Measurements from ENCODE around the gene WDR46.
A peak's percentile ranks its signal among the peaks of the same experiment; 100 is the strongest.

WDR46 gene

GRCh38 chr6:33288921-33289783 lies at the start of gene WDR46, which contains the start of gene PFDN6:
WDR46 (minus strand) TSS chr6:33289239; CDS start chr6:33289170, 69 bp downstream.
PFDN6 (plus strand) TSS chr6:33289601; CDS start chr6:33289857, 256 bp downstream.
- Histone ChIP-seq H3K4me3 (peak within 1 kb of the TSS; percentile 76), H3K27ac (peak within 1 kb of the TSS; percentile 43 to 80)
- TF ChIP-seq, protein P1, sequence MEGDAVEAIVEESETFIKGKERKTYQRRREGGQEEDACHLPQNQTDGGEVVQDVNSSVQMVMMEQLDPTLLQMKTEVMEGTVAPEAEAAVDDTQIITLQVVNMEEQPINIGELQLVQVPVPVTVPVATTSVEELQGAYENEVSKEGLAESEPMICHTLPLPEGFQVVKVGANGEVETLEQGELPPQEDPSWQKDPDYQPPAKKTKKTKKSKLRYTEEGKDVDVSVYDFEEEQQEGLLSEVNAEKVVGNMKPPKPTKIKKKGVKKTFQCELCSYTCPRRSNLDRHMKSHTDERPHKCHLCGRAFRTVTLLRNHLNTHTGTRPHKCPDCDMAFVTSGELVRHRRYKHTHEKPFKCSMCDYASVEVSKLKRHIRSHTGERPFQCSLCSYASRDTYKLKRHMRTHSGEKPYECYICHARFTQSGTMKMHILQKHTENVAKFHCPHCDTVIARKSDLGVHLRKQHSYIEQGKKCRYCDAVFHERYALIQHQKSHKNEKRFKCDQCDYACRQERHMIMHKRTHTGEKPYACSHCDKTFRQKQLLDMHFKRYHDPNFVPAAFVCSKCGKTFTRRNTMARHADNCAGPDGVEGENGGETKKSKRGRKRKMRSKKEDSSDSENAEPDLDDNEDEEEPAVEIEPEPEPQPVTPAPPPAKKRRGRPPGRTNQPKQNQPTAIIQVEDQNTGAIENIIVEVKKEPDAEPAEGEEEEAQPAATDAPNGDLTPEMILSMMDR (IDR thresholded peaks at IDR 0.05): no peak
- DNase-seq (ENCODE audit: low spot score): peak; percentile 91

GRCh38 chr6:33336495-33336894 lies 47.5 kb upstream of the WDR46 start:
- TF ChIP-seq, protein P1 (IDR thresholded peaks at IDR 0.05): no peak
- DNase-seq (ENCODE audit: low spot score): no peak
- no peak overlapping the region for H3K4me3 ChIP-seq
- H3K27ac ChIP-seq: no peak overlapping the region

DNA sequence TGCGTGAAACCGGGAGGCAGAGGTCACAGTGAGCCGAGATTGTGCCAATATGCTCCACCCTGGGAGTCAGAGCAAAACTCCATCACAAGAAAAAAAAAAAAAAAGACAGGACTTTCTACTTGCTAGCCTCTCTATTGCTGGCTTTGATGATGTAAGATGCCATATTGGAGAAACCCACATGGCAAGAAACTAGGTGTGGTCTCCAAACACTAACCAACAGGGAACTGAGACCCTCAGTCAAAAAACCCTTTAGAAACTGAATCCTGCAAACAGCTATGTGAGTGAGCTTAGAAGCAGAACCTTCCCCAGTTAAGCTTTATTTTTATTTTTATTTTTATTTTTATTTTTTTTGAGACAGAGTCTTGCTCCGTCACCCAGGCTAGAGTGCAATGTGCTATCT lies 46.9 kb upstream of the WDR46 start:
- no peak overlapping the region for H3K27ac ChIP-seq
- TF ChIP-seq, protein P1 (IDR thresholded peaks at IDR 0.05): no peak
- DNase-seq (ENCODE audit: low spot score): no peak
- H3K4me3 ChIP-seq: no peak overlapping the region

DNA sequence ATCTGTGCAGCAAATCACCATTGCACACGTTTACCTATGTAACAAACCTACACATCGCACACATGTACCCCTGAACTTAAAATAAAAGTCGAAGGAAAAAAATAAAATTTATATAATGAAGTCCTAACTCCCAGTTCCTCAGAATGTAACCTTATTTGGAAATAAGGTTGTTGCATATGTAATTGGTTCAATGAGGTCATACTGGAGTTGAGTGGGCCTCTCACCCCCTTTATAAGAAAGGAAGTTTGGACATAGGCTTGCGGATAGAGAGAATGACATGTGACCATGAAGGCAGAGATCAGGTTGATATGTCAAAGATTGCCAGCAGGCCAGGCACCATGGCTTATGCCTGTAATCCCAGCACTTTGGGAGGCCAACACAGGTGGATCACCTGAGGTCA lies 44.6 kb upstream of the WDR46 start:
- TF ChIP-seq, protein P1 (IDR thresholded peaks at IDR 0.05): no peak
- no peak overlapping the region for H3K27ac ChIP-seq
- no peak overlapping the region for H3K4me3 ChIP-seq
- no peak for DNase-seq (ENCODE audit: low spot score)

DNA sequence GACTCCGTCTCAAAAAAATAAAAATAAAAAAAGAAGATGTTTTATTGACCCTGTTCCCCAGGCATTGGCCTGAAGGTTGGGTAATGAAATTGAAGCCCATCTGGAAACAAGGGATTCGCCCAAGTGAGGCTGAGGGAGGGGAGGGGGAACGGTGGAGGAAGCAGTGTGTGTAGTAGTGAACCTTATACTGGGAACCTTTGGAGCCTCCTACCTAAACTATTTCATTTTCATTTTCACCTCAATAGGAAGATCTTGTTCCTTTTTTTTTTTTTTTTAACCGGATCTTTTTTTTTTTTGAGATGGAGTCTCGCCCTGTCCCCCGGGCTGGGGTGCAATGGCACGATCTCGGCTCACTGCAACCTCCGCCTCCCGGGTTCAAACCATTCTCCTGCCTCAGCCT lies 41.7 kb upstream of the WDR46 start:
- no peak overlapping the region for H3K4me3 ChIP-seq
- no peak overlapping the region for H3K27ac ChIP-seq
- DNase-seq (ENCODE audit: low spot score): no peak
- TF ChIP-seq, protein P1 (IDR thresholded peaks at IDR 0.05): no peak

DNA sequence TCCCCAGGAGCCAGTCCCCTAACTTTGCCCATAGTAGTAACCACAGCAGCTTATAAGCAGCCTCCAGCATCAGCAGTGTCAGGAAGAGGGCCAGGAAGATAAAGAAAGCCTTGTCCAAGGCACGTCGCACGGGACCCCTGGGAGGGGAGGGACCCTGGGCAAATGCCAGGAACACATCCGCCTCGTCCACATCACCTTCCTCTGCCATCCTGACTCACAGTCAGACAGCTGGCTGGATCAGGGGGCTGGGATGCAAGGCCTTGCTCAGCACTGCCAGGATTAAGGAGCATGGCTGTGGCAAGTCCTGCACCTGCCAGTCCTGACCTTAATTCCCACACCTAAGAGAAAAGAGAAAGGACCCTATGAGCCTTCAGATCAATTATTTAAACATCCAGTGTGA lies 40.0 kb upstream of the WDR46 start:
- TF ChIP-seq, protein P1 (IDR thresholded peaks at IDR 0.05): no peak
- no peak overlapping the region for H3K4me3 ChIP-seq
- DNase-seq (ENCODE audit: low spot score): no peak
- no peak overlapping the region for H3K27ac ChIP-seq

DNA sequence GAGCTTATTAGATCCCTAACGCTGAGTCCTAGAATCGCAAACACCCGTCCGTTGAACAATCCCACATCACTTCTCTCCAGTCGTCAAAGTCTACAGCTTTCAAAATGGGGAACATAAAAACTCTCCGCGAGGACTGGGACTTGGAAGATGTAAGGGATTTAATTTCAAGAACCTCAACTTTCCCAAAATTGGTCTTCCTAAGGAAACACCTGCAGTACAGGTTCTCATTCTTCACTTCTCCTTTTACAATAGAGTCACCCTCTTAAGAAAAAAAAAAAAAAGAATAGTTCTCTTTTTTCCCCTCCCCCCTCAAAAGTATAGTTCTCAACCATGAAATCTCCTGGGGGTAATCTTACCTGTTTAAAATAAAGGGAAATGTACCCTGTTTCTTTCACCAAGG lies 35.1 kb upstream of the WDR46 start:
- Histone ChIP-seq H3K4me3 (peak overlapping the region; percentile 91), H3K27ac (peak overlapping the region in 1 of 2 donors; percentile 94)
- TF ChIP-seq, protein P1 (IDR thresholded peaks at IDR 0.05): no peak
- DNase-seq (ENCODE audit: low spot score): no peak

Measured in coronary artery (tissue), 2 donors.